GM18858 (cell line): ENCODE data around the gene IGFALS.

Experiments used
- ATAC-seq: cut with Tn5 transposase; IDR thresholded peaks from one replicate; pipeline ENCODE4 v1.9.1; 2021; ENCODE audit not compliant: unreplicated experiment

Gene IGFALS

DNA sequence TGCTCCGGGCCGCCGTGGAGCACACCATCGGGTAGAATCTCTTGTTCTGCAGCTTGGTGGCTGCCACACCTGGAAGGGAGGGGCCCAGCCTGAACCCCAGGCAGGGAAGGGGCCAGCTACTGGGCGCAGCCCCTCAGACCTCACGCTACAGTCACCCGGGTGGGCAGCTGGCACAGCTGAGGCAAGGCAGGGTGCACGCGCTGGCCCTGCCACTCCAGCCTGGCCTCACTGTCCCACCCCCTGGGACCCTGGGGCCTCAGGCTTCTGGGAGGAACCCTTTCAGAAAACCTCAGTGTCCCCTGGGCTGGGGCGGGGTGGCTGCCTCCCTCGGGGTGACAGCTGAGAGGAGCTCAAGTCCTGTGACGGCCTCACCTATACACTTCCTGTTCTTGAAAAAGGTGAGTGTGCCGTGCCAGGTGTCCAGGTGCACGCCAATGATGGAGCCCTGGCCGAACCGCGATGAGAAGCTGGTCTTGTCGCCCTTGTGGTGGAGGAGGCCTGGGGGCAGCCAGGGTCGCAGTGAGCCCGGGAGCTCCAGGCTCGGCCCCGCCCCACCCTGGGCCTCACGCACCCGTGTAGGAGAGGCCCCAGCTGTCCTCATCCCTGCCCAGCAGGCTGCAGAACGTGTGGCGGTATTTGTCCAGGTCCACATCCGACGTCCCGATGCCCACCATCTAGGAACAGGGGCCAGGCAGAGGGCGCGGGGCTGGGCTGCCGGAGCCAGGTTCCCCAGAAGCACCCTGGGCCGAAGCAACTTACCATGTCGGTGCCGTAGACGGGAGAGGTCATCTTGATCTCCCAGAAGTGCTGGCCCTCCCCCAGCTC lies 15.9 kb downstream of the IGFALS start:
- no peak for ATAC-seq

DNA sequence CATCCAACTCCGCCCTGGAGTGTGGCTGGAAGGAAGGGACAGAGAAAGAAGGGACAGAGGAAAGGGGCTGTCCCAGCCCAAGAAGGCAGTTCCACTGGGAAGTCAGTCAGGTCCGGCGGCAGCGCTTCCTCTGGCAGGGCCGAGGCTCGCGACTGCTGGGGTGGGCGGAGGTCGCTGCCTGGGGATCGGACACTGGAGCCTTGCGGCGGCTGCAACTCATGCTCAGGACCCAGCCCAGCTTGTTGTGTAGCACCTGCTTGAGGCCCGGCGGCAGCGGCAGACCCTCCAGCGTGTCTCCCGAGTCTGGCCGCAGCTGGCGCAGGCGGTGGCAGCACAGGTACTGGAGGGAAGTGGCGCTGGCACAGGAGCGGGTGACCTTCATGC lies 16.5 kb downstream of the IGFALS start:
- no peak for ATAC-seq

DNA sequence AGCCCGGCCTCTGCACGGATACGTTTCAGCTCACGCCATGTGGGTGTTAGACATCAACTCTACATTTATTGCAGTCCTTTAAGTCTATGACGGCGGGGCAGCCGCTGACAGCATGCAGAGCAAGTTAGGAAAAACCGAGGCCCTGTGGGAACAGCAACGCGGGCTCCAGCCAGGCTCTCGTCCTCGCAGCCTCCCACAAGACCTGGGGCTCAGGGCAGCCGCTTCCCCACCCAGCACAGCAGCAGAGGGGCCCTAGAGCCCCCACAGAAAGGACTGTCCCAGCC lies 16.9 kb downstream of the IGFALS start:
- no peak for ATAC-seq

DNA sequence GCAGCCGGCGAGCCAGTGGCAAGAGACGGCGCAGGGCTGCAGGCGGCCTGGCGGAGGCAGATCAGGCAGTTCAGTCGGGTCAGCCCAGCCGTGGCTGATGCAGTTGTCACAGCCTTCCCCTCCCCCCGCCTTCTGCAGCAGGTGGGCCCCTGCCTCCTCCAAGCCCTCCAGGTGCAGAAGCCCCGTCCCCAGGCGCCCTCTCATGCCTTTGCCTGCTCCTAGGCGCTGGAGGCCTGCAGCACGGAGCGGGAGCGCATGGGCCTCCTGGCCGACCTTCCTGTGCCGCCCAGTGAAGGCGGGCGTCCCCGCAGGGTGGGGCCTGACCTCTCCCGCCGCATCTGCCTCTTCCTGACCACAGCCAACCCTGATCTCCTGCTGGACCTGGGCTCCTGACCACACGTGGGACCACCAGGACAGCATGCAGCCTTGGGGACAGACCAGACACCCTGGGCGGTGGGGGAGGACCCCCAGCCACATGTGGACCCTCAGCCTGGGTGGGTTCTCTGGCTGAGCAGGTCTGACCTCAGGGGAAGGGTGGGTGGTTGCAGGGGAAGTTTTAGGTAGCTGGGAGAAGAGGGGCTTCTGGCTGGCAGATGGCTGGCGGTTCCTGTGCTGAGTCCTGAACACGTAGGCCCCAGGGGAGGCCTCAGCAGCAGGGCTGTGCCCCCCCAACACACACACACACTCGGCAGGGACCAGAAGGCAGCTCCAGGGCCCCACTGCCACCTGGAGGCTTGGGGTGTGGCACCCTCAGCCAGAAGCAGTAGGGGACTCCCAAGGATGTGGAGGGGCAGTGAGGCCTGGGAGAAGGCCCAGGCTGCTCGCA lies 17.4 kb downstream of the IGFALS start:
- ATAC-seq: no peak

- ATAC-seq: no peak
These were observed 18.3 kb downstream of the IGFALS start for GRCh38 chr16:1775006-1775845.

GRCh38 chr16:1774448-1774780 lies 19.1 kb downstream of the IGFALS start:
- ATAC-seq: no peak

- ATAC-seq: no peak
These were observed 19.6 kb downstream of the IGFALS start for GRCh38 chr16:1773703-1774447.

DNA sequence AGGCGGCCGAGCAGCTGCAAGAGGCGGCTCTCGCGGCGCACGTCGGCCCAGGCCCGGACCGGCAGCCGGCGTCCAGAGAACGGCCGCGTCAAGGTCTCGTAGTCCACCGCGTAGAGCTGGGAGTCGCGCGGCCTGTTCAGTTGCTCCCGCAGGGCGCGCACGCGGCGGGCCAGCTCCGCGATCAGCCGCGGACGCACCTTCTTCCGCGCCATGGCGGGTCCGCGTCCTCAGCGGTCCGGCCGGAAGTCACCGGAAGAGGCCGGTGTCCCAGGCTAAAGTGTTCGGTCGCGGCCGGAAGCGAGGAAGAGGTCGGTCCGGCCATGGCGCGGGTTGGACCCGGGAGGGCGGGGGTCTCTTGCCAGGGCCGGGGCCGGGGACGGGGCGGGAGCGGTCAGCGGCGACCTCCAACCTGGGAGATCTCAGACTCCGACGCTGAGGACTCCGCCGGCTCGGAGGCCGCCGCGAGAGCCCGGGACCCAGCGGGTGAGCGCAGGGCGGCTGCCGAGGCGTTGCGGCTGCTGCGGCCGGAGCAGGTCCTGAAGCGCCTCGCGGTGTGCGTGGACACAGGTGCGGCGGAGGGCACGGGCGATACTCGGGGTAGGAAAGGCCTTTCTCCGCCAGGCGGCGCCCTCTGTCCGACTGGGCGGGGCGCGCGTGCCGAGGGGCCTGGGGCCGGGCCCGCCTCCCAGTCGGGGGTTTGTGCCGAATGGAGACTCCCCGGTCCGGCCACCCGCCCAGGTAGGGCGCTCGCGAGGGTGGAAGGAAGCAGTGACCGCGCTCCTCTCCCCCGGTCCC lies 20.4 kb downstream of the IGFALS start, which contains the start of gene MRPS34:
Gene MRPS34 (minus strand): TSS at position 227 of the 795 bp plus-strand sequence. CDS start 15 bp downstream, at position 212.
- ATAC-seq: no peak

DNA sequence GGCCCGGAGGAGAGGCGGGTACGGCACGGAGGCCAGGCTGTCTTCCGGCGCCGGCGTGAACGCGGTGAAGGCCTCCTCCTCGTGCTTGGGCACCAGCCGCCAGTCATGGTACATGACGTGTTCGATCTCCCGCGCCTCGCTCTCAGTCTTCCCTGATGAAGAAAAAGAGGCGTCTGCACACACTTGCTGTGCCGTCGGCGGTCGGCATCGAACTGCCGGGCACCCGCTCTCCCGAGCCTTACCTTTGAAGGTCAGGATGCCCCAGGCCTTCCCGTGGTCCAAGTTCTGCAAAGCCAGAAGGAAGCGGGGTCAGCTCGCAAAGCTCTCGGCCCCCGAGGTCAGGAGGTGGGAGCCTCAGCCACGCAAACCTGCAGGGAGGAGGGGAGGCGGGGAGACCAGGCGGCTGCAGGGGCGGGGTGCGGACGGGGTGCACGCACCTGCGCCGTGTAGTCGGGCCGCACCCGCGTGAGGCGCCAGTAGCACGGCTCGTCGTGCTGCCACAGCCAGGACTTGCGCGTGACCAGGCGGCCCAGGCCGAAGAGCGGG lies 21.1 kb downstream of the IGFALS start, which contains the start of gene EME2:
Gene EME2 (plus strand): TSS at position 449 of the 546 bp plus-strand sequence. CDS start 418 bp downstream, outside the sequence.
- ATAC-seq: no peak

DNA sequence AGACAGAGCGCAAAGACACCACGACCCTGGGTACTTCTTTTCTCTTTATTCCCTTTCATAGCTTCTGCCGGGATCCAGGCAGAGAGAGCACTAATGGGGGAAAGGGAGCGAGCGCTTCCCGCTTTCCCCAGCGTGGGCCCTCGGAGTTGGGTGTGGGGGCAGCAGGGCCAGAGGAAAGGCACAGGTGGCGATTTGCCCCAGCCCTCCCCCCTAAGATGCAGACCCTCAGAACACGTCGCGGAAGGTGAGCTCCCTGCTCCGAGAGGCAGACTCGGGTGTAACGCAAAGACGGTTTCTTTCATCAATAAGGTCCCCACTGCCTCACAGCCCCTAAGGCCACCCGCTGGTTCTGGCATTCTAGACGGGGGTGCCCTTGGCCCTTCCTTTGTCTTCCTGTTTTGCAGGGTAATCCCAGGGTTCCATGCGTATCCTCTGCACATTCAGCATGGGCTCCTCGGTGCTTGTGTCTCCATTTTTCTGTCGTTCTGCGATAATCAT lies 21.6 kb downstream of the IGFALS start:
- ATAC-seq: no peak

DNA sequence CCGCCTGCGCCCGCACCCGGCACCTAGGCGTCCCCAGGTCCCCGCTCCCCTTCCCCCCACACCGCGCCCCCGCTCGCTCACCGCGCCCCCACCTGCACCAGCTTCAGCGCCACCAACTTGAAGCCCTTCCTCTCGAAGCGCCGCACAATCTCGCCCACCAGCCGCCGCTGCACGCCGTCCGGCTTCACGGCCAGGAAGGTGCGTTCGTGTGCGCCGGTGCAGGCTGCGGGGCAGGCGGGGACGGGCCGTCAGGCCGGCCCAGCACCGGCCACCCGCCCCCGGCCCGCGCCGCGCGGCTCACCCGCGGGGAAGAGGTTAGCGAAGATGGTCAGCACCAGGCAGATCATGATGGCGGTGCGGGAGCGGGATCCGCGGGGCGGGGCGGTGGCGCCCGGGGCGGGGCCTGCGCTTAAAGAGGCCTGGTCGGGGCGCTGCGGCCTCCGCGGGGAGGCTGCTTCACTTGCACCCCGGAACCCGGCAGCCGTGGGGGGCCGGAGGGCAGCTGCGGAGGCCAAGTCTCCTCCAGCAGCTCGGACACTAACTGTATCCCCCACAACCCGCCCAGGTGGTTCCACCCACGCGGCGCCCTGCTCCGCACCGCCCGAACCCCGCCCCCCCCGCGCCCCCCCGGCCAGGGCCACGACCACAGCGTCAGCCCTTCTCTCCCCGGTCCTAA lies 22.2 kb downstream of the IGFALS start, which contains the start of gene NME3:
Gene NME3 (minus strand): TSS at position 356 of the 676 bp plus-strand sequence. CDS start 9 bp downstream, at position 347.
- ATAC-seq: no peak

GRCh38 chr16:1770328-1771187 lies 22.9 kb downstream of the IGFALS start:
- no peak for ATAC-seq

DNA sequence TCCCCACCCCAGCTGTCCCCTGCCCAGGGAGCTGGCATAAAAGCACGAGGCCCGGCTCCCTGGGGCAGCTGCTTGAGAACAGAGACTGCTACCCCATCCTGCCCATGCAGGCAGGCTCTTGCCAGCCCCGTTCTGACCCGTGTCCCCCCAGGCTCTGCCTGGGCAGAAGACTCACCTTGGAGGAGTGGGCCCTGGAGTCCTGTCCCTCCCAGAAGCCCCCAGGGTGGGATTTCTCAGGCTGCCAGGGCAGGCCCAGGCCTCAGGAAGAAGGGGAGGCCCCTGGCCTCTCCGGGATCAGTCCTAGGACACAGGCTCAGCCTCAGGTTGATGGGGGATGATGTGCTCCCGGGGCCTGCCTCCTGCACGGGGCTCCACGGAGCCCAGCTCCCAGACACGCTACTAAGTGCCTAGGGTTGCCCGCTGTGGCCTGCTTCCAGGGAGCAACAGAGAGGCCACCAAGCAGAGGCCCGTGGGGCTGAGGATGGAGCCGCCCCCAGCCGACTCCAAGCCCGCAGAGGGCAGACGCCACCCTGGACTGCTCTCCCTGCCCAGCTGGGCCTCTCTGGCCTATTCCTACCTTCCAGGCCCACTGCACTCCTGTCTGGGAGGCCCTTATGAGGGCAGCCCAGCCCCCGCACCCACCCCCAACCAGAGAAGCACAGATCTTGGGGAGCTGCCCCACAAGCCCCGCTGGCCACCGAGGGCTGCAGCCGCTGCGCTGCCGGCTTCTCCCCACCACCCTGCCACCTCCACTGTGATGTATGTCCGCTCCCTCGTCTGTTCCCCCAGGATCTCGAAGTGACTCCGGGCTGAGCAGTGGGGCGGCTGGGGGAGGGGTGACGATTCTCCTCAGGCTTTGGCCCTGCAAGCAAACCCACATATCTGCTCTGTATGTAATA lies 23.9 kb downstream of the IGFALS start:
- no peak for ATAC-seq

- no peak for ATAC-seq
These were observed 24.6 kb downstream of the IGFALS start for GRCh38 chr16:1768767-1769401.

- ATAC-seq: no peak
These were observed 25.3 kb downstream of the IGFALS start for GRCh38 chr16:1768061-1768766.
